Measurements from ENCODE around the gene OXA1L.
"Not testable (repeated sequence)": the region's sequence is repeated elsewhere in the genome, so short reads cannot be mapped to it uniquely, and the experiment has no call there.

Gene OXA1L

GRCh38 chr14:22769369-22769768 is 2.9 kb downstream of the OXA1L start:
- no peak for DNase-seq (ENCODE audit: low read depth)

DNA sequence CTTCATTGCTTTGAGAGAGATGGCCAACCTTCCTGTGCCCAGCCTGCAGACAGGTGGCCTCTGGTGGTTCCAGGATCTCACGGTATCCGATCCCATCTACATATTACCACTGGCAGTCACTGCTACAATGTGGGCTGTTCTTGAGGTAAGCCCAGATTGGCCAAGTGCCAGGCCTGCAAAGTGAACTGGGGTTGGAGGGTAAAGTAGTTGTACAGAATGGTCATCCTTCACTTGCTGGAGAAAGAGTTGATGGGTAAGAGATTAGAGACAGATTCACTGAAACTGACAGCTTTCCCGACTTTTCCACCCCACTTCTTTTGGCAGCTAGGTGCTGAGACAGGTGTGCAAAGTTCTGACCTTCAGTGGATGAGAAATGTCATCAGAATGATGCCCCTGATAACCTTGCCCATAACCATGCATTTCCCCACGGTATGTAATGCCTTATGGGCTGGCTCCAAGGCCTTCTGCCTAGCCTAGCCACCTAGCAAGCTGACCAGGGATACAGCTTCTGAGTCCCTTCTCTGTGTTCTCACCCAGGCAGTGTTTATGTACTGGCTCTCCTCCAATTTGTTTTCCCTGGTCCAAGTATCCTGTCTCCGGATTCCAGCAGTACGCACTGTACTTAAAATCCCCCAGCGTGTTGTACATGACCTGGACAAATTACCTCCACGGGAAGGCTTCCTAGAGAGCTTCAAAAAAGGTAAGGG is 4.1 kb downstream of the OXA1L start:
- DNase-seq (ENCODE audit: low read depth) = no peak

- DNase-seq (ENCODE audit: low read depth) = no peak
Observed at GRCh38 chr14:22772725-22773124, 6.2 kb downstream of the OXA1L start.

DNA sequence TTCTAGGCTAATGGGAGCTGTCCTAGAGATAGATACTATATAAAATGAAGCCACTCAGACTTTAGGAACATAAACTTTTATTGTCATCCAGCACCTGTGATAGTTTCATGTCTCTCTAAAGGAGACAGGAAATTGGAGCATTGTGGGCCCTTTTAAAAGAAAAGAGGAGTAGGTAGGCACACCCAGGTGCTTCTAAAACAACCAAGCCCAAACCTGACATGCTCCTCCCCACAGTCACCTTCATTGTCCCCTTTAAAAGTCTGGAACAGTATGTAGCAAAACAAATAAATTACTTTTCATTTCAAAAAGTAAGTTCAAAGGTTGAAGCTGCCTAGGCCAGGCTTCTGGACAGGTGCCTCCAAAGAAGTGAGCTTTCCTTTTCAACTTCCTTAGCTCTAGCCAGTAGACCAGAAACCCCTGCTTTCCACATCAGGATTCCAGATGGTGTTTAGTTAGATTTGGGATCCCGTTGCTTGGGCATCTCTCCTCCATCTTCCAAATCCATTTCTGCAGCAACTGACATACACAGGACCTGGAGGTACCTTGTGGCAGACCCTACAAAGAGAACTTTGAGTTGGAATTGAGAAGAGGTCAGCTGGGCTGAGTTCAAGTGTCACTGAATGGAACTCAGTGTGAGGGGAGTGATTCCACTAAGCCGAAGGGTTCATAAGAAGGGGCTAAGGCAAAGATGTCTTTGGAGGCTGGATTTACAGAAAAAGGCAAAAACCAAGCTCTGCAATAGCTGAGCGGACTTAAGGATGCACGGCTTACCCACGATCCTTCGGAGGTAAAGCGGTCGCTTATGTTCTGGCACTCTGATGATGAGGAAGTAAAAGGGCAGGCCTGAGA is 6.9 kb downstream of the OXA1L start:
- DNase-seq (ENCODE audit: low read depth) = no peak

GRCh38 chr14:22774011-22774706 is 7.7 kb downstream of the OXA1L start:
- DNase-seq (ENCODE audit: low read depth) = no peak

- DNase-seq (ENCODE audit: low read depth) = no peak
Observed at GRCh38 chr14:22776215-22776614, 9.7 kb downstream of the OXA1L start.

DNA sequence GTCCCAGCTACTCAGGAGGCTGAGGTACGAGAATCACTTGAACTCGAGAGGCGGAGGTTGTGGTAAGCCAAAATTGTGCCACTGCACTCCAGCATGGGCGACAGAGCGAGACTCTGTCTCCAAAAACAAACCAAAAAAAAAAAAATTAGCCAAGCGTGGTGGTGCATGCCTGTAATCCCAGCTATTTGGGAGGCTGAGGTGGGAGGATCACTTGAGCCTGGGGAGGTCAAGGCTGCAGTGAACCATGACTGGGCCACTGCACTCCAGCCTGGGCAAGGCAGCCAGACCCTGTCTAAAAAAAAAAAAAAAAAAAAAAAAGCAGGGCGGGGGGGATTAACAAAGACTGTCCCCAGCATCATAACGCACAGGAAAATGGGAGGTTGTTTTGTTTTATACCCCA is 10.4 kb downstream of the OXA1L start:
- not testable (repeated sequence) for DNase-seq (ENCODE audit: low read depth)

DNA sequence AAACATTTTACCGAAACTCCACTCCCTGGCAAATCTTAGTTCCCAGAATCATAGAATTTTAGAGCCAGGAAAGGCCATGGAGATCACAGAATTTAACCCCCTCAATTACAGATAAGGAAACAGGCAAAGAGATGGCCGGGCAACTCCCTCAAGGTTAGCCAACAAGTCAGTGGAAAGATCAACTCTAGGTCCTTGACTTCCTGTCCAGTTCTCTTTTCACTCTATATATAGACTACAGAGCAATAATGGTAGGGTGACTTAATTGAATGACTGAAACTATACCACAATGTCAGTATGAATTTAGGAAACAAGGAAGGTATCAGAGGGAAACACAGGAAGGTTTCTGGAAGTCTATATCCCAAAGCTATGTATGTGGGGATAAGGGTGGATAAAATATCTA is 11.6 kb downstream of the OXA1L start:
- DNase-seq (ENCODE audit: low read depth) = no peak

DNA sequence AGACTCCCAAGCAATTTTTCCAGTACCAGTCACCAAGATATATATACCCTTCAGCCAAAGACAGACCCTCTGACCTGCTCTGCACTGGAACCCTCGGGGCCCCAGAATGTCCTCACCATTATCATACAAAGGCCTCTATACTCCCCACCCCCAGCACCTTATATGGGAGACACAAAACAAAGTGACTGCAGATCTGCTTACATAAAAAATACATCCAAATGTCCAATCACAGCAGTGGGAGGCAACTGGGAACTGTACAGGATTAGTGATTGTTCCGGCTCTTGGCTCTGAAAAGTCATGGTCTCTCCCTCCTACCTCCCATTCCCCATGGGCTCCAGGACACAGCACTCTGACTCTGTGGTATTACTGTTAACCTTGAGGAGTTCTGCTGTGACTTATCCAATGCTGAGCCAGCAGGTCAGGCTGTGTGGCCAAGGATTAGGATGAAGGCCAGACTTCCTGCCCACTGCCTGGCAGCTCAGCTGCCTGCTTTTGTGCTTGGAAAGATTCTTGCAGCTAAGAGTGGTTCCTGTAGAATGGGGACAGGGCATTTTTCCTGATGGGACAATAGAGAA is 13.7 kb downstream of the OXA1L start:
- DNase-seq (ENCODE audit: low read depth) = no peak

- no peak for DNase-seq (ENCODE audit: low read depth)
Observed at GRCh38 chr14:22780941-22781300, 14.4 kb downstream of the OXA1L start.

GRCh38 chr14:22781301-22781991 is 15.0 kb downstream of the OXA1L start:
- DNase-seq (ENCODE audit: low read depth) = no peak

DNA sequence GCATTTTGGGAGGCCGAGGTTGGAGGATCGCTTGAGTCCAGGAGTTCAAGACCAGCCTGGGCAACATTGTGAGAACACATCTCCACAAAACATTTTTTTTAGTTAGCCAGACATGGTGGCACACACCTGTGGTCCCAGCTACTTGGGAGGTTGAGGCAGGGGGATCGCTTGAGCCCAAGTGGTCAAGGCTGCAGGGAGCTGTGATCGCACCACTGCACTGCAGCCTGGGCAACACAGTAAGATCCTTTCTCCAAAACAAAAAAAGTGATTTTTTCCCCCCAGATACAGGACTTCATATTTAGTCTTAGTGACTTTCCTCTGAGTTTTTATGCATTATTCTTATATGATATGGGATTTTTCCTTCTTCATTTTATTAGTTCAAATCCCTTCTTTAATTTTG is 20.2 kb downstream of the OXA1L start:
- no peak for DNase-seq (ENCODE audit: low read depth)

GRCh38 chr14:22791301-22791700 is 24.8 kb downstream of the OXA1L start:
- DNase-seq (ENCODE audit: low read depth) = no peak

- no peak for DNase-seq (ENCODE audit: low read depth)
Observed at GRCh38 chr14:22792158-22792557, 25.7 kb downstream of the OXA1L start.

- not testable (repeated sequence) for DNase-seq (ENCODE audit: low read depth)
Observed at GRCh38 chr14:22793550-22793949, 27.1 kb downstream of the OXA1L start.

- no peak for DNase-seq (ENCODE audit: low read depth)
Observed at GRCh38 chr14:22793976-22794375, 27.5 kb downstream of the OXA1L start.

DNA sequence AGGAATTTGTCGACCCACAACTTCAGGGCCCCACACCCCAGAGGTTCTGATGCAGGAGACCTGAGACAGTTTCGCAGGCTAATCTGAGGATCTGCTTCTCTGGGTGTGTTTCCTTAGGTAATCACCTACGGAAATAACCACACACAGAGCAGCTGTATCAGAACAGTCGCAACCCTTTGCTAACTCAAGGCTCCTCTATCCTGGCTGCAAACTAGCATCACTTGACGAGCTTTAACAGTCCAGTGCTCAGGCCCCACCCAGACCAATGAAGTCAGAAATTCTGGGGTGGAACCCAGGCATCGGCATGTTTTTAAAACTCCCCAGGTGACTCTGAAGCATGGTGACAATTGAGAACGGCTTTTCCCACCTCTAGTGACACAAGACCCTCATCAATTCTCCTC is 28.1 kb downstream of the OXA1L start:
- no peak for DNase-seq (ENCODE audit: low read depth)

DNA sequence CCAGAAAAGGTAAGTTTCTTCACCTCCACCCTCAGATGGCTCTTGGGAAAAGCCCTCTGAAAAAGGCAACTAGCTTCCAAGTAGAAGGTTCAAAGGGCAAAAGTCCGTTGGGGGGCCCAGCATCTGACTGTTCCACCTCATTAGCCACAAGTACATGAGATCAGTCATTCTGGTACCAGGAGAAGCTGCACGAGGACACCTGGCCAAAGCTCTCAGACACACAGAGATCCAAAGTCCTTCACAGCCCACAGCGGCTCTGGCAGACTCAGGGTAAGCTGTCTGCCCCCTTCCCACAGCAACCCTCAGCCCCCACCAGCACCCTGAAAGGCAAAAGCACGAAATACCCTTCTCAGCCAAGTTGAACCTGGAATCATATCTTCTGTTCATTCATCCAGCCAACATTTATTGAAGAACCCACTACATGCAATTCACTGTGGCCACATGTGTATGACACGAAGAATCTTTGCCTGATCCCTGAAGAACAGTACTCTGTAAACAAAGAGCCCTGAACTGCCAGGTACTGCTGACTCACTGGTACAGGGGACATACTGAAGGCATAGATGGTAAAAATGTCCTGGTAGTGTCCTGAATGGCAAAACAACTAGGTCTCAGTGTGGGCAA is 29.7 kb downstream of the OXA1L start:
- DNase-seq (ENCODE audit: low read depth) = no peak

GRCh38 chr14:22797017-22797917 is 30.8 kb downstream of the OXA1L start:
- DNase-seq (ENCODE audit: low read depth) = no peak

DNA sequence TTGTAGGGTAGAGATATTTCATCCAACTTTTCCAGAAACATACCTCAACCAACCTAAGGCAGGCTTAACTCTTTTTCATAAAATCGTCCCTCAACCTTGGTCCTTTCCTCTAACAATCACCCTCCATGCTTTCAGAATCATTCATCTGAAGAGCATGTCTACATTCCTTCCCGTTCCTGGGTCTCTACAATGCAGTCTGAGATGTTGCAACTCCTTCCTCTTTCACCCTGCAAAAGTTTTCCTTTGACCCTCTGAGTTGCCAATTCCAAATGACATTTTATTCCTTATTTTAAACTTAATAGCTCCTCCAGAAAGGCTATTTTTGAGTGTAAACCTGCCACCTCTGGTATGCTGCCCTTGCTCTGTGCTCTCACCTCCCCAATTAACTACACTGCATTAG is 32.0 kb downstream of the OXA1L start:
- no peak for DNase-seq (ENCODE audit: low read depth)

DNA sequence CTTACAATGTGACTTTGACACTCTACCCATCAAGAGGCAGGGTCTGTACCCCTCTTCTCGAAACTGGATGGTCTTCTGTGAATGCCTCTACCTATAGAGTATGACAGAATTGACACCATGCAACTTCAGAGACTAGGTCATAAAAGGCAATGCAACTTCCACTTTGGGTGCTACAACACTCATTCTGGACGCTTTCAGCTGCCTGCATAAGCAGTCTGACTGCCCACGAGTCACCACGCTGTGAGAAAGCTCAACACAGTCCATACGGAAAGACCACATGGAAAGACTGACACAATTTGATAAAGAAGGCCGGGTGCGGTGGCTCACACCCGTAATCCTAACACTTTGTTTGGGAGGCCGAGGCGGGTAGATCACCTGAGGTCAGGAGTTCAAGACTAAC is 33.9 kb downstream of the OXA1L start:
- DNase-seq (ENCODE audit: low read depth) = no peak
